B cell (primary cell): ENCODE results near the gene RAPGEF5.

Experiments used
- CTCF ChIP-seq: fragments of 200-600 bp; IDR thresholded peaks from one replicate; pipeline ENCODE4 v1.8.0; 2022; ENCODE audit warnings: antibody characterized with exemption, mild to moderate bottlenecking
- EZH2 ChIP-seq: IDR thresholded peaks from 2 replicates; pipeline ENCODE4 v1.6.1; 2012; ENCODE audit warnings: borderline replicate concordance, low read depth, mild to moderate bottlenecking, moderate library complexity, low read length; ENCODE audit not compliant: insufficient read depth, poor library complexity, severe bottlenecking

GRCh38 chr7:22220941-22221340, 136.0 kb downstream of the RAPGEF5 start:
- TF ChIP-seq CTCF, result no peak
- no peak for TF ChIP-seq EZH2
